GM21723 (cell line): Measurements from ENCODE around the gene PRAMEF2.
"Not testable (repeated sequence)": the region's sequence is repeated elsewhere in the genome, so short reads cannot be mapped to it uniquely, and the experiment has no call there.

Experiments
- ATAC-seq: cut with Tn5 transposase; IDR thresholded peaks from one replicate; pipeline ENCODE4 v1.9.1; 2021; ENCODE audit warnings: mild to moderate bottlenecking, moderate library complexity; ENCODE audit not compliant: unreplicated experiment

Gene PRAMEF2, protein sequence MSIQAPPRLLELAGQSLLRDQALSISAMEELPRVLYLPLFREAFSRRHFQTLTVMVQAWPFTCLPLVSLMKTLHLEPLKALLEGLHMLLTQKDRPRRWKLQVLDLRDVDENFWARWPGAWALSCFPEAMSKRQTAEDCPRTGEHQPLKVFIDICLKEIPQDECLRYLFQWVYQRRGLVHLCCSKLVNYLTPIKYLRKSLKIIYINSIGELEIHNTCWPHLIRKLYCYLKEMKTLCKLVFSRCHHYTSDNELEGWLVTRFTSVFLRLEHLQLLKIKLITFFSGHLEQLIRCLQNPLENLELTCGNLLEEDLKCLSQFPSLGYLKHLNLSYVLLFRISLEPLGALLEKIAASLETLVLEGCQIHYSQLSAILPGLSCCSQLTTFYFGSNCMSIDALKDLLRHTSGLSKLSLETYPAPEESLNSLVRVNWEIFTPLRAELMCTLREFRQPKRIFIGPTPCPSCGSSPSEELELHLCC

DNA sequence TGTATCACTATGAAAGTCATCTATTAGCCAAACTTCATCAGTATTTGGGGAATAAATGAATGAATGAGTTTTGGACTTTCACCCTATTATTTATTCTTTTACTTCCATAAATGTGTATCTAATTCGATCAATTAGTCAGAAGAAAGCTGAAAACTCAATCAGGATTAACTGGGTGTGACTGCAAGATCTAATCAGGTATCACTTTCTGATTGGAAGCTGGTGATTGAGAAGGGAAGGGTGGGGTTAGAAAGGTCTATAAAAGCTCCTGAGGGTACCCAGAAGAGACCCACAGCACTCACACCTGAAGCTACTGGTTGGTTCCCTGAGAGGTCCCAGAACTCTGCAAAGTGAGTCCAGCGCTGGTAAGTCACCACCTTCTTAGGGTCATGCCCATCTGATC is at the start of gene PRAMEF2:
Gene PRAMEF2 (plus strand): TSS at position 301 of the 400 bp plus-strand sequence. CDS start 1,924 bp downstream, outside the sequence.
- ATAC-seq = not testable (repeated sequence)

GRCh38 chr1:12809933-12810332 is 47.0 kb upstream of the PRAMEF2 start:
- no peak for ATAC-seq

DNA sequence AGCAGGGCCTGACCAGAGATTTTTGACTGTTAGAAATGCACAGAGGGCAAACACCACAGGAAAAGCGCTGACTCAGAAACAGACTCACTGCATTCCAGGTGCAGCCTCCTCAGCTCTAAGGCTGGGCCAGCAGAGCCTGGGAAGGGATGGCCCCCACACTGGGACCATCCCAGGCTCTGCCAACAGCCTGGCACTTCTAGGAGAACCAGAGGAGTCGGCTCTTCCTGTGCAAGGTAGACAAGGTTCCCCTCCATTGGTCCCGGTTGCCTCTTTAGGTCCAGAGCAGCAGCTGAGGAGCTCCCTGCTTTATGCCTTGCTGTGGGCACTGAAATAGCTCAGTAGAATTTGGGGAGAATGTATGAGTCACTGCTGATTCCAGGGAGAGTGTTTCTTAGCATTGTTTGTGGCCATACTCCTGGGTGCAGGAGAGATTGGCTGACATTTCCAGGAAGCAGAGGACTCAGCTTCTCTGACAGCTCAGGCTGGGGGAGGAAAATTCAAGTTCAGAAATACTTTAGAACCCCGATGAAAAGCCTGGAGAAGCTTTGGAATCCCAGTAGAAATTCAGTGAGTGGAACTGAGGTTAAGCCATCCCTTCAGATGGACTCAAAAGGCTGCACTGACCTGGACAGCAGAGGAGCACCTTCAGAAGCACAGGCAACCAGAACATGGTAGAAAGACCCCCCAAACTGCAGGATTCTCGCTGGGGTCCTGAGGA is 46.0 kb upstream of the PRAMEF2 start:
- ATAC-seq = no peak

GRCh38 chr1:12811409-12811784 is 45.5 kb upstream of the PRAMEF2 start:
- no peak for ATAC-seq

DNA sequence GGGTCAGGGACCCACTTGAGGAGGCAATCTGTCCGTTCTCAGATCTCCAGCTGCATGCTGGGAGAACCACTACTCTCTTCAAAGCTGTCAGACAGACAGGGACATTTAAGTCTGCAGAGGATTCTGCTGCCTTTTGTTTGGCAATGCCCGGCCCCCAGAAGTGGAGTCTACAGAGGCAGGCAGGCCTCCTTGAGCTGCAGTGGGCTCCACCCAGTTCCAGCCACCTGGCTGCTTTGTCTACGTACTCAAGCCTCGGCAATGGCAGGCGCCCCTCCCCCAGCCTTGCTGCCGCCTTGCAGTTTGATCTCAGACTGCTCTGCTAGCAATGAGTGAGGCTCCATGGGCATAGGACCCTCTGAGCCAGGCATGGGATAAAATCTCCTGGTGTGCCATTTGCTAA is 37.8 kb upstream of the PRAMEF2 start:
- not testable (repeated sequence) for ATAC-seq

- ATAC-seq = not testable (repeated sequence)
Observed at GRCh38 chr1:12831310-12831709, 25.6 kb upstream of the PRAMEF2 start, which contains the start of gene PRAMEF11. Gene PRAMEF11 (minus strand): TSS chr1:12831410. CDS start chr1:12828789, 2,621 bp downstream.

GRCh38 chr1:12833251-12833650 is 23.6 kb upstream of the PRAMEF2 start:
- ATAC-seq = not testable (repeated sequence)

GRCh38 chr1:12848620-12849019 is 8.3 kb upstream of the PRAMEF2 start, which contains the start of gene HNRNPCL1:
Gene HNRNPCL1 (minus strand): TSS chr1:12848720. CDS start chr1:12848289, 431 bp downstream.
- not testable (repeated sequence) for ATAC-seq

DNA sequence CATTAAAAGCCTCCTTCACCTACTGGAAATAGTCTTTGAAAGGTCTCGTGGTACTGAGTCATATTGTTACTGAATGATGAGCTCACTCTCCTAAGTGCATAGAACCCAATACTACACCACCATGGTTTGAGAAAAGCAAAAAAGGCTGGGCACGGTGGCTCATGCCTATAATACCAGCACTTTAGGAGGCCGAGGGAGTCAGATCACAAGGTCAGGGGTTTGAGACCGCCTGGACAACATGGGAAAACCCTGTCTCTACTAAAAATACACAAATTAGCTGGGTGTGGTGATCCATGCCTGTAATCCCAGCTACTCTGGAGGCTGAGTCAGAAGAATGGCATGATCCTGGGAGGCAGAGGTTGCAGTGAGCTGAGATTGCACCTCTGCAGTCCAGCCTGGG is 5.1 kb upstream of the PRAMEF2 start:
- no peak for ATAC-seq

- ATAC-seq = not testable (repeated sequence)
Observed at GRCh38 chr1:12863131-12863880, 6.4 kb downstream of the PRAMEF2 start.

GRCh38 chr1:12878453-12878852 is 21.6 kb downstream of the PRAMEF2 start:
- ATAC-seq = not testable (repeated sequence)

- not testable (repeated sequence) for ATAC-seq
Observed at GRCh38 chr1:12886101-12886500, 29.2 kb downstream of the PRAMEF2 start, which contains the start of gene PRAMEF4. Gene PRAMEF4 (minus strand): TSS chr1:12886201. CDS start chr1:12883394, 2,807 bp downstream.

DNA sequence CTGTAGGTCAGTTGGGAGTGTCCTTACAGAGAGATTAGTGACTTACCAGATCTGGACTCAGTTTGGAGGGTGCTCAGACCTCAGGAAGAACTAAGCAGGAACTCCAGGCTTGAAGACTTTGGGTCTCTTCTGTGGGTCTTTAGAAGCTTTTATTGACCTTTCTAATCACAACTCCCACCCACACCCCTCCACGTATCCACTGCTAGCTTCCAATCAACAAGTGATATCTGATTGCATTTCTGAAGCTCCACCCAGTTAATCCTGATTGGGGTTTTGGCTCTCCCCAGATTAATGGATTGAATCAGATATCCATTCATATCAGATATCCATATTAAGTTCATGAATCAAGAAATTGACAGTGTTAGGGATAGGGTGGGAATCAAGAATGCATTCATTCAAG is 41.3 kb downstream of the PRAMEF2 start, which contains the start of gene PRAMEF10:
Gene PRAMEF10 (minus strand): TSS at position 101 of the 400 bp plus-strand sequence. CDS start 2,423 bp downstream, outside the sequence.
- not testable (repeated sequence) for ATAC-seq

- ATAC-seq = not testable (repeated sequence)
Observed at GRCh38 chr1:12899186-12899585, 42.3 kb downstream of the PRAMEF2 start.

- not testable (repeated sequence) for ATAC-seq
Observed at GRCh38 chr1:12903793-12904572, 47.1 kb downstream of the PRAMEF2 start.
